Left ventricle myocardium inferior (tissue), 1 donor: ENCODE results near the gene PRKCE. TPM values are rescaled to one million over a fixed set of nuclear protein-coding genes. Genes with fewer than 3 reads are reported as not detected.
A peak's percentile ranks its signal among the peaks of the same experiment; 100 is the strongest.
"Not testable (repeated sequence)": the region's sequence is repeated elsewhere in the genome, so short reads cannot be mapped to it uniquely, and the experiment has no call there.

ENCODE experiments used
- DNase-seq: peaks from one replicate; pipeline ENCODE4 v3.0.0-alpha.2; 2020
- H3K27ac ChIP-seq: fragments of 200-600 bp; replicated peaks from 2 replicates; pipeline ENCODE4 v1.8.0; 2021
- H3K27me3 ChIP-seq: fragments of 200-600 bp; 2 replicates; pipeline ENCODE4 v1.8.0; 2021; ENCODE audit warnings: low read depth
- H3K36me3 ChIP-seq: fragments of 200-600 bp; 2 replicates; pipeline ENCODE4 v1.8.0; 2021
- H3K4me1 ChIP-seq: fragments of 200-600 bp; 2 replicates; pipeline ENCODE4 v1.8.0; 2021
- H3K4me3 ChIP-seq: fragments of 200-600 bp; 2 replicates; pipeline ENCODE4 v1.8.0; 2021; ENCODE audit warnings: mild to moderate bottlenecking, moderate library complexity
- H3K9me3 ChIP-seq: fragments of 200-600 bp; replicated peaks from 2 replicates; pipeline ENCODE4 v1.8.0; 2021
- intact Hi-C: fragments of 100-400 bp; cut with micrococcal nuclease; formaldehyde crosslinking; loops from one replicate; pipeline ENCODE4 v1.11.0; 2022
- total RNA-seq: library from RNA; stranded (reverse); fragmentation: NEBNext Ultra II Directional; extraction: Animal tissue kit (Norgen Biotek cat#: 25700); gene quantifications from one replicate; pipeline ENCODE4 v1.2.1, GENCODE V29; 2021
- TF ChIP-seq, protein P1 (sequence below): fragments of 200-600 bp; IDR thresholded peaks from 2 replicates; pipeline ENCODE4 v1.8.0; 2021; ENCODE audit warnings: antibody characterized with exemption, mild to moderate bottlenecking, borderline replicate concordance
- donor health status: DM: no; HTN: yes; CAD: no; lungs with severe emphysema.

Gene PRKCE
- total RNA-seq, 1 donor from 2014 or later = 14.7 TPM

DNA sequence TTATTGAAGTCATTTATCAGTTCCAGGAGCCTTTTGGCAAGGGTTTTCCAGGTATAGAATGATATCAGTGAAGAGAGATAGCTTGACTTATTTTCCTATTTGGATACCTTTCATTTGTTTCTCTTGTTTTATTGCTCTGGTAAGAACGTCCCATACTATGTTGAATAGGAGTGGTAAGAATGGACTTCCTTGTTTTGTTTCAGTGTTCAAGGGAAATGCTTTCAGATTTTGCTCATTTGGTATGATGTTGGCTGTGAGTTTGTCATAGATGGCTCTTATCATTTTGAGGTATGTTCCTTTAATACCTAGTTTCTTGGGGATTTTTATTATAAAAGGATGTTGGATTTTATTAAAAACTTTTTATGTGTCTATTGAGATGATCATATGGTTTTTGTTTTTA, 558.6 kb downstream of the PRKCE start:
- intact Hi-C loops = no loop called here
- Histone ChIP-seq H3K4me1 (no peaks in the 10 kb centered on the region), H3K27ac (peak overlapping the region; percentile 10), H3K4me3 (no peak overlapping the region), H3K9me3 (peaks cover 30% of the 10 kb centered on the region), H3K27me3 (no peaks in the 10 kb centered on the region), H3K36me3 (no peaks in the 10 kb centered on the region)
- DNase-seq = no peak
- TF ChIP-seq, protein P1, sequence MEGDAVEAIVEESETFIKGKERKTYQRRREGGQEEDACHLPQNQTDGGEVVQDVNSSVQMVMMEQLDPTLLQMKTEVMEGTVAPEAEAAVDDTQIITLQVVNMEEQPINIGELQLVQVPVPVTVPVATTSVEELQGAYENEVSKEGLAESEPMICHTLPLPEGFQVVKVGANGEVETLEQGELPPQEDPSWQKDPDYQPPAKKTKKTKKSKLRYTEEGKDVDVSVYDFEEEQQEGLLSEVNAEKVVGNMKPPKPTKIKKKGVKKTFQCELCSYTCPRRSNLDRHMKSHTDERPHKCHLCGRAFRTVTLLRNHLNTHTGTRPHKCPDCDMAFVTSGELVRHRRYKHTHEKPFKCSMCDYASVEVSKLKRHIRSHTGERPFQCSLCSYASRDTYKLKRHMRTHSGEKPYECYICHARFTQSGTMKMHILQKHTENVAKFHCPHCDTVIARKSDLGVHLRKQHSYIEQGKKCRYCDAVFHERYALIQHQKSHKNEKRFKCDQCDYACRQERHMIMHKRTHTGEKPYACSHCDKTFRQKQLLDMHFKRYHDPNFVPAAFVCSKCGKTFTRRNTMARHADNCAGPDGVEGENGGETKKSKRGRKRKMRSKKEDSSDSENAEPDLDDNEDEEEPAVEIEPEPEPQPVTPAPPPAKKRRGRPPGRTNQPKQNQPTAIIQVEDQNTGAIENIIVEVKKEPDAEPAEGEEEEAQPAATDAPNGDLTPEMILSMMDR = no peak

DNA sequence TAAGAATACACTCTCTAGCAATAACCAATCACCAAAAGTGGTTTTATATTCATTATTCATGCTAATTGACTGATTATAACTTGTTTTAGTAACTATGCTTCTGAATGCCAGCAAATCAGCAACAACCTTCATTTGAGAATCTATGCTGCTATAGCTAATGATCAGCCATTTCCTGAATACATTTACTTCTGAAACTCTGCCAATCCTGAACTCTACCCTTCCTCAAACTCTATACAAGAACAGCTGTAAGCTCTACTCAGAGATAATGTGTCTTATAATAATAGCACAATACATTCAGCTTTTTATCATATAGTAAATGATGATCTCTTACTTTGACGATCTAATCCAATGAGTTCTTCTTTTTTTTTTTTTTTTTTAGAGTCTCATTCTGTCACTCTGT, 560.0 kb downstream of the PRKCE start:
- no peak for DNase-seq

DNA sequence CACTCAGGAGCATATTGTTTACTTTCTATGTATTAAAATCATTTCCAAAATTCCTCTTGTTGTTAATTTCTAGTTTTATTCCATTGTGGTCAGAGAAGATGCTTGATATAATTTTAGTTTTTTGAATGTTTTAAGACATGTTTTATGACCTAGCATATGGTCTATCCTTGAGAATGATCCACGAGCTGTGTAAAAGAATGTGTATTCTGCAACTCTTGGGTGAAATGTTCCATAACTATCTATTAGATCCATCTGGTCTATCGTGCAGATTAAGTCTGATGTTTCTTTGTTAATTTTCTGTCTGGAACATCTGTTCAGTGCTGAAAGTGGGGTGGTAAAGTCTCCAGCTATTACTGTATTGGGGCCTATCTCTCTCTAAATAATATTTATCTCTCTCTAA, 562.4 kb downstream of the PRKCE start:
- no peaks in the 10 kb centered on the region for H3K4me1 ChIP-seq
- no peaks in the 10 kb centered on the region for H3K27me3 ChIP-seq
- TF ChIP-seq, protein P1 = no peak
- DNase-seq = no peak
- no peak overlapping the region for H3K27ac ChIP-seq
- no peak overlapping the region for H3K4me3 ChIP-seq
- intact Hi-C loops = no loop called here
- H3K36me3 ChIP-seq = no peaks in the 10 kb centered on the region
- H3K9me3 ChIP-seq = peaks cover 37% of the 10 kb centered on the region

More for the DNA sequence above, 560.0 kb downstream of the PRKCE start:
- no peaks in the 10 kb centered on the region for H3K36me3 ChIP-seq
- no peaks in the 10 kb centered on the region for H3K4me1 ChIP-seq
- H3K27me3 ChIP-seq = no peaks in the 10 kb centered on the region
- H3K27ac ChIP-seq = no peak overlapping the region
- intact Hi-C loops = no loop called here
- no peak overlapping the region for H3K4me3 ChIP-seq
- TF ChIP-seq, protein P1 = no peak
- peaks cover 38% of the 10 kb centered on the region for H3K9me3 ChIP-seq

DNA sequence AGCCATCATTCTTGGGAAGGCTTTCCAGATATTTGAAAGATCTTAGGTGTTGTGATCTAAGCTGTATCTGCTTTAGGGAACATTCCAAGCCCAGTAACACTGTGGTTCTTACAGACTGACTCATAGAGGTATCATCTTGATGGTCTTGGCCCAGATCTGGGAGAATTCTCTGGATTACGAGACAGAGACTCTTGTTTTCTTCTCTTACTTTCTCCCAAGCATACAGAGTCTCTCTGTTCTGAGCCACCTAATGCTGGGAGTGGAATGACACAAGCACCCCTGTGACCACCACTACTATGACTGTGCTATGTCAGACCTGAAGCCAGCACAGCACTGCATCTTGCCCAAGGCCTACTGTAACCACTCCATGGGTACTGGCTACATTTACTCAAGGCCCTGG, 564.7 kb downstream of the PRKCE start:
- no peaks in the 10 kb centered on the region for H3K36me3 ChIP-seq
- TF ChIP-seq, protein P1 = no peak
- DNase-seq = no peak
- intact Hi-C loops = no loop called here
- H3K27me3 ChIP-seq = no peaks in the 10 kb centered on the region
- no peak overlapping the region for H3K27ac ChIP-seq
- H3K4me3 ChIP-seq = no peak overlapping the region
- peaks cover 27% of the 10 kb centered on the region for H3K9me3 ChIP-seq
- H3K4me1 ChIP-seq = no peaks in the 10 kb centered on the region

DNA sequence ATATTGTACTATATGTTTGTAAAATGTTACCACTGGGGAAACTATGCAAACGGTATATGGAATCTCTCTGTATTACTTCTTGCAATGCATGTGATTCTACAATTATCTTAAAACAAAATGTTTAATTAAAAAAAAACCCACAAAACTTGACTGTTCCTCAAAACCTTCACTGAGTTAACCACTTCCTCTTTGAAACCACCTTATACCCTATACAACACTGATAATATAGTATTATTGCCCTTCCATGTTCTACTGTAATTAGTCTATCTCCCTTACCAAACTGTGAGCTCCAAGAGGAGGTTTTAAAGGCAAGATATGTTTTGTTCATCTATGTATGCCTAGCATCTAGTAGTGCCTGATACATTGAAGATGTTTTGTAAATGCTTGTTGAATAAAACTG, 572.0 kb downstream of the PRKCE start:
- Histone ChIP-seq H3K4me1 (peaks cover 19% of the 10 kb centered on the region), H3K9me3 (peaks cover 10% of the 10 kb centered on the region)
- intact Hi-C loops, H3K27me3 ChIP-seq, H3K4me3 ChIP-seq, H3K36me3 ChIP-seq, DNase-seq, H3K27ac ChIP-seq: not testable (repeated sequence)

DNA sequence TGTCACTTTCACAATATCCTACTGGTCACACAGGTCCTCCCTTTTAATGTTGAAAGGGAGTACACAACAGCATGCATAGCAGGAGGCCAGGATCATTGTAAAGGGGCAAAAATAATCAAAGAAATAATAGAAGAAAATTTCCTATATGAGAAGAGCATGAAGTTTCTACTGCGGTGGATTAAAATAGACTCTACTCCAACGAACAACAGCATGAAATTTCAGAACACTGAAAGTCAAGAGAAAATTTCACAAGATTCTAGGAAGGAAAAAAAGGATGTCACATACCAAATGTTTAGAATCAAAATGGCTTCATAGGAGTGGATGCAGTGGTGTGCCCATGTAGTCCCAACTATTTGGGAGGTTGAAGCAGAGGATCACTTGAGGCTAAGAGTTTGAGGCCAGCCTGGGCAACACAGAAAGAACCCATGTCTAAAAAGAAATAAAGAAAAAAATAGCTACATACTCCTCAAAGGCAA, 573.7 kb downstream of the PRKCE start:
- no peak overlapping the region for H3K4me3 ChIP-seq
- peaks cover 10% of the 10 kb centered on the region for H3K9me3 ChIP-seq
- intact Hi-C loops = no loop called here
- DNase-seq = no peak
- peak overlapping the region; percentile 62 for H3K27ac ChIP-seq
- peaks cover 24% of the 10 kb centered on the region for H3K4me1 ChIP-seq
- no peaks in the 10 kb centered on the region for H3K27me3 ChIP-seq
- no peaks in the 10 kb centered on the region for H3K36me3 ChIP-seq
- TF ChIP-seq, protein P1 = no peak
